GM12878 (cell line): Measurements from ENCODE around the gene FPGS. TPM values are rescaled to one million over a fixed set of nuclear protein-coding genes. Genes with fewer than 3 reads are reported as not detected.

Experiments used
- FOXM1 ChIP-seq: IDR thresholded peaks from 2 replicates; pipeline ENCODE4 v1.6.1; 2012; ENCODE audit warnings: low read depth, mild to moderate bottlenecking, inconsistent platforms, low read length, moderate library complexity
- GATAD2B ChIP-seq: fragments of 450-650 bp; conservative IDR thresholded peaks from 2 replicates; pipeline ENCODE4 v1.6.1; 2017; ENCODE audit warnings: low read depth, mild to moderate bottlenecking, moderate library complexity
- IRF5 ChIP-seq: fragments of 450-650 bp; IDR thresholded peaks from 2 replicates; pipeline ENCODE4 v1.6.1; 2017; ENCODE audit warnings: borderline replicate concordance
- MEF2A ChIP-seq: IDR thresholded peaks from 2 replicates; pipeline ENCODE4 v1.6.1; 2011; ENCODE audit warnings: low read depth, mild to moderate bottlenecking, low read length, moderate library complexity; ENCODE audit not compliant: insufficient read depth
- NBN ChIP-seq: fragments of 450-650 bp; IDR thresholded peaks from 2 replicates; pipeline ENCODE4 v1.6.1; 2016
- NFIC ChIP-seq: IDR thresholded peaks from 2 replicates; pipeline ENCODE4 v1.6.1; 2012; ENCODE audit warnings: low read depth, mild to moderate bottlenecking, inconsistent platforms, low read length, moderate library complexity
- NFYA ChIP-seq: IDR thresholded peaks from 2 replicates; pipeline ENCODE4 v1.6.1; 2011; ENCODE audit warnings: low read depth, mild to moderate bottlenecking, low read length, improper control_type of control experiment, borderline replicate concordance
- NR2C2 ChIP-seq: IDR thresholded peaks from 2 replicates; pipeline ENCODE4 v1.6.1; 2011; ENCODE audit warnings: borderline replicate concordance, low read depth; ENCODE audit not compliant: control insufficient read depth, insufficient read length
- NR2F1 ChIP-seq: fragments of 450-650 bp; conservative IDR thresholded peaks from 2 replicates; pipeline ENCODE4 v1.6.1; 2017; ENCODE audit warnings: mild to moderate bottlenecking
- PAX5 ChIP-seq: IDR thresholded peaks from 2 replicates; pipeline ENCODE4 v1.6.1; 2011; ENCODE audit warnings: low read depth, low read length, borderline replicate concordance
- RFX5 ChIP-seq: IDR thresholded peaks from 2 replicates; pipeline ENCODE4 v1.6.1; 2011; ENCODE audit warnings: low read depth, low read length, improper control_type of control experiment
- RUNX3 ChIP-seq: IDR thresholded peaks from 2 replicates; pipeline ENCODE4 v1.6.1; 2012; ENCODE audit warnings: low read length, inconsistent platforms
- SMARCA5 ChIP-seq: fragments of 450-650 bp; IDR thresholded peaks from 2 replicates; pipeline ENCODE4 v1.6.1; 2017; ENCODE audit warnings: mild to moderate bottlenecking
- SPI1 ChIP-seq: IDR thresholded peaks from 2 replicates; pipeline ENCODE4 v1.6.1; 2011; ENCODE audit warnings: low read depth, mild to moderate bottlenecking, low read length, moderate library complexity, borderline replicate concordance; ENCODE audit not compliant: insufficient read depth
- TCF12 ChIP-seq: IDR thresholded peaks from 2 replicates; pipeline ENCODE4 v1.6.1; 2011; ENCODE audit warnings: low read depth, mild to moderate bottlenecking, low read length
- USF1 ChIP-seq: IDR thresholded peaks from 2 replicates; pipeline ENCODE4 v1.6.1; 2011; ENCODE audit warnings: borderline replicate concordance, low read depth, mild to moderate bottlenecking, moderate library complexity, mixed read lengths, low read length; ENCODE audit not compliant: insufficient read depth; ENCODE audit errors: extremely low read length
- ZBED1 ChIP-seq: IDR thresholded peaks from 2 replicates; pipeline ENCODE4 v1.6.1; 2016; ENCODE audit warnings: borderline replicate concordance
- ZBTB40 ChIP-seq: fragments of 450-650 bp; IDR thresholded peaks from 2 replicates; pipeline ENCODE4 v1.6.1; 2016; ENCODE audit warnings: mild to moderate bottlenecking, moderate library complexity, borderline replicate concordance
- ZNF384 ChIP-seq: IDR thresholded peaks from 2 replicates; pipeline ENCODE4 v1.6.1; 2012; ENCODE audit warnings: low read depth, mild to moderate bottlenecking, low read length, improper control_type of control experiment, borderline replicate concordance
- ZNF687 ChIP-seq: fragments of 450-650 bp; IDR thresholded peaks from 2 replicates; pipeline ENCODE4 v1.6.1; 2017; ENCODE audit warnings: mild to moderate bottlenecking, moderate library complexity
- ZSCAN29 ChIP-seq: fragments of 450-650 bp; IDR thresholded peaks from 2 replicates; pipeline ENCODE4 v1.6.1; 2017; ENCODE audit warnings: mild to moderate bottlenecking, moderate library complexity
- polyA plus RNA-seq, 11 experiments: library from polyadenylated mRNA; depleted of rRNA in 4 of 11; unstranded in 6 of 11; stranded (reverse) in 5 of 11; fragments of >200 nt; fragmentation: Nextera tagmentation in 4 of 11; fragmentation: Illumina TruSeq in 1 of 11; extraction: Ambion mirVana in 4 of 11; extraction: Trizol in 1 of 11; gene quantifications; 1 replicate in 1 of 11; 2 replicates in 10 of 11; pipeline versions ENCODE4 v1.2.1 to v1.2.3, GENCODE V29; 2011 to 2016; ENCODE audit warnings: inconsistent platforms in 2 of 11, missing spikeins in 2 of 11, low read depth in 1 of 11
- total RNA-seq, 4 experiments: library from RNA; depleted of rRNA in 3 of 4; stranded (reverse); fragments of >200 nt in 3 of 4; fragmentation: Illumina TruSeq in 1 of 4; extraction: Trizol in 1 of 4; gene quantifications; 2 replicates each; pipeline versions ENCODE4 v1.2.1 to v1.2.3, GENCODE V29; 2013 to 2021

Gene FPGS
- total and polyA plus RNA-seq, 10 of the 15 experiments (the other 5 are each of a cell fraction or from before 2014, with no cell fraction given), result 1.2 to 127 (median 80.4) TPM

GRCh38 chr9:127796852-127797370, 5.8 kb upstream of the FPGS start (continued):
- no peak for TF ChIP-seq ZNF687
- TF ChIP-seq FOXM1, result peak; percentile 71; the same call in 1 of the 2 replicates
- no peak for TF ChIP-seq USF1
- TF ChIP-seq NBN, result 0 out of 2 replicates have a peak, but pooled peaks have one; percentile 29
- TF ChIP-seq ZNF384, result peak; percentile 67
- TF ChIP-seq SMARCA5, result no peak
- TF ChIP-seq IRF5, result no peak
- TF ChIP-seq GATAD2B, result 0 out of 2 replicates have a peak, but pooled peaks have one; percentile 22
- TF ChIP-seq NFYA, result no peak
- TF ChIP-seq NR2C2, result no peak
- peak; percentile 90 for TF ChIP-seq RUNX3
- peak; percentile 65; the same call in 1 of the 2 replicates for TF ChIP-seq NFIC
- TF ChIP-seq NR2F1, result no peak
- no peak for TF ChIP-seq ZBTB40
- TF ChIP-seq SPI1, result no peak
- no peak for TF ChIP-seq RFX5
- TF ChIP-seq PAX5, result peak; percentile 48; the same call in 1 of the 2 replicates
- no peak for TF ChIP-seq ZSCAN29
- TF ChIP-seq TCF12, result peak; percentile 67; the same call in 1 of the 2 replicates
- peak; percentile 21; the same call in 1 of the 2 replicates for TF ChIP-seq ZBED1
- TF ChIP-seq MEF2A, result peak; percentile 58
